ENCODE results near the gene LHPP. TPM values are rescaled to one million over a fixed set of nuclear protein-coding genes. Genes with fewer than 3 reads are reported as not detected.

LHPP gene
- total and polyA plus RNA-seq, 11 donors, result 5.6 to 23.5 (median 13.2) TPM

DNA sequence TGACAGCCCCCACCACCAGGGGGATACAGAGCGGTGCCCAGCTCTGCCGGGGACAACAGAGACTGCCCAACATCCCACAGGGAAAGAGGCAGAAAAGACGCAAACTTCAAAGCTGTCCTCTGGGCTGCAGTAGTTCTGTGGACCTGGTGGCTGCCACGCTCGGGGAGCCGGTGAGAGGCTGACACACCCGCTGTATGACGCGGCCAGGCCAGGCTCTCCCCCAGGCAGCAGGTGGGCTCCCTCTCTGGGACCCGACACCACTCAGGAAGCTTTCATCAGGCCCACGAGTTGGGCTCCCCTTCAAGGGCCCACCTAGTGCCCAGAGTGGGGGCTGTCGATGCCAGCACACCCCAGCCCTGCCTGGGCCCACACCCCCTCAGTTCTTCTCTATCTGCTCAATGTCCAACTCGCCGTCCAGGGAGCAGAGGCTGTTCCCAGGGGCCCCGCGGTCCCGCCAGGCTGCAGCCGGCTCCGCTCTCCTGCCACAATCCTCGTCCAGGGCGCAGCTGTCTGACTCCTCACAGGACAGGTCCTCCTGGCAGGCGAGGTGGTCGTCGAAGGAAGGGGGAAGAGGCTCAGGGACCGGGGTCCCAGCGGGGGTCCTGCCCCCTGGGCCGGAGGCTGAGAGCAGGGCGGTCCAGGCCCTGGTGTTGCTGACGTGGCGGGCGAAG lies 161.4 kb downstream of the LHPP start:
- no peak for DNase-seq
- intact Hi-C loops (cut with DNase I), result loop anchor here in 4 of 10 donors (2.0 to 10.0 kb wide), 6 partner anchors 58 to 122 kb away; partner anchors contain the start of gene FAM53B (in 1 of the 4)

GRCh38 chr10:124624006-124624405 lies 162.4 kb downstream of the LHPP start:
- Histone ChIP-seq H3K27ac (peak overlapping the region in 7 of 12 donors; percentile 13 to 74 (median 38)), H3K9me3 (no peaks in the 10 kb centered on the region), H3K4me3 (no peak overlapping the region), H3K4me1 (peaks cover 7 to 99% (median 72%) of the 10 kb centered on the region in 12 donors), H3K27me3 (no peaks in the 10 kb centered on the region), H3K36me3 (peaks cover 0 to 24% (median 5%) of the 10 kb centered on the region in 9 donors)
- DNase-seq (no peak), ATAC-seq (no peak)
- intact Hi-C loops (cut with DNase I), result loop anchor here in 4 of 10 donors (5.0 to 10.0 kb wide), 5 partner anchors 59 to 89 kb away; no protein-coding TSS in a partner anchor
- no peak for TF ChIP-seq POLR2A (IDR thresholded peaks at IDR 0.05)
- TF ChIP-seq, protein P1, sequence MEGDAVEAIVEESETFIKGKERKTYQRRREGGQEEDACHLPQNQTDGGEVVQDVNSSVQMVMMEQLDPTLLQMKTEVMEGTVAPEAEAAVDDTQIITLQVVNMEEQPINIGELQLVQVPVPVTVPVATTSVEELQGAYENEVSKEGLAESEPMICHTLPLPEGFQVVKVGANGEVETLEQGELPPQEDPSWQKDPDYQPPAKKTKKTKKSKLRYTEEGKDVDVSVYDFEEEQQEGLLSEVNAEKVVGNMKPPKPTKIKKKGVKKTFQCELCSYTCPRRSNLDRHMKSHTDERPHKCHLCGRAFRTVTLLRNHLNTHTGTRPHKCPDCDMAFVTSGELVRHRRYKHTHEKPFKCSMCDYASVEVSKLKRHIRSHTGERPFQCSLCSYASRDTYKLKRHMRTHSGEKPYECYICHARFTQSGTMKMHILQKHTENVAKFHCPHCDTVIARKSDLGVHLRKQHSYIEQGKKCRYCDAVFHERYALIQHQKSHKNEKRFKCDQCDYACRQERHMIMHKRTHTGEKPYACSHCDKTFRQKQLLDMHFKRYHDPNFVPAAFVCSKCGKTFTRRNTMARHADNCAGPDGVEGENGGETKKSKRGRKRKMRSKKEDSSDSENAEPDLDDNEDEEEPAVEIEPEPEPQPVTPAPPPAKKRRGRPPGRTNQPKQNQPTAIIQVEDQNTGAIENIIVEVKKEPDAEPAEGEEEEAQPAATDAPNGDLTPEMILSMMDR (IDR thresholded peaks at IDR 0.05), result no peak
- 92 to 96% (median 94%) methylated on average over 11 to 13 of the region's 13 CpGs for WGBS, 4 donors

More for the DNA sequence above, 161.4 kb downstream of the LHPP start:
- Histone ChIP-seq H3K9me3 (no peaks in the 10 kb centered on the region), H3K27ac (peak overlapping the region in 6 of 12 donors; percentile 15 to 80 (median 72)), H3K27me3 (no peaks in the 10 kb centered on the region), H3K4me1 (peaks cover under 1 to 99% (median 65%) of the 10 kb centered on the region in 12 donors), H3K4me3 (no peak overlapping the region), H3K36me3 (peaks cover 0 to 32% (median 5%) of the 10 kb centered on the region in 9 donors)
- 81 to 86% (median 84%) methylated on average over 25 to 31 of the region's 31 CpGs for WGBS, 4 donors
- ATAC-seq, result no peak
- no peak for TF ChIP-seq POLR2A (IDR thresholded peaks at IDR 0.05)
- TF ChIP-seq, protein P1 (IDR thresholded peaks at IDR 0.05), result no peak

DNA sequence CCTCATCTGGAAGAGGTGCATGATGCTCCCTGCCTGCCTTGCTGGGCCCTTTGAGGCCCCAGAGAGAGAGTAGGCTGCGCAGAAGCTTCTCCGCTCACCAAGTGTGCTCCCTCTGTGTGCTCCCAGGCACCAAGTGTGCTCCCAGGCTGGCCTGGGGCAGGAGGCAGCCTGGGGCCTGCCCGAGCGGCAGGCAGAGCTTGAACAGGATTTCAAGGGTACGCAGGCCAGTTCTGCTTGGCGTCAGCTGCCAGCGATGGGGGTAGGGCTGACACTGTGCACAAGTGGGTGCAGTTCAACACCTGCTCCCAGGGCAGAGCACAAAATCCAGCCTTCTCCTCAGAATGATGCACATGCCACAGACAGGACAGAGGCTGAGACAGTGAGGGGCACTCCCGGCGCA lies 162.8 kb downstream of the LHPP start:
- H3K27ac ChIP-seq, result peak overlapping the region in 7 of 12 donors; percentile 13 to 74 (median 38)
- no peaks in the 10 kb centered on the region for H3K27me3 ChIP-seq
- H3K9me3 ChIP-seq, result no peaks in the 10 kb centered on the region
- 55 to 72% (median 67%) methylated on average over 8 to 9 of the region's 9 CpGs for WGBS, 4 donors
- peak; percentile 16 to 55 (median 48) for ATAC-seq
- peak in 1 of 5 donors; percentile 60 for DNase-seq
- H3K36me3 ChIP-seq, result peaks cover 0 to 24% (median 5%) of the 10 kb centered on the region in 9 donors
- TF ChIP-seq POLR2A (IDR thresholded peaks at IDR 0.05), result no peak
- TF ChIP-seq, protein P1 (IDR thresholded peaks at IDR 0.05), result no peak
- H3K4me3 ChIP-seq, result no peak overlapping the region
- peaks cover 7 to 99% (median 76%) of the 10 kb centered on the region in 12 donors for H3K4me1 ChIP-seq
- intact Hi-C loops (cut with DNase I), result loop anchor here in 4 of 10 donors (5.0 to 10.0 kb wide), 5 partner anchors 60 to 90 kb away; no protein-coding TSS in a partner anchor

DNA sequence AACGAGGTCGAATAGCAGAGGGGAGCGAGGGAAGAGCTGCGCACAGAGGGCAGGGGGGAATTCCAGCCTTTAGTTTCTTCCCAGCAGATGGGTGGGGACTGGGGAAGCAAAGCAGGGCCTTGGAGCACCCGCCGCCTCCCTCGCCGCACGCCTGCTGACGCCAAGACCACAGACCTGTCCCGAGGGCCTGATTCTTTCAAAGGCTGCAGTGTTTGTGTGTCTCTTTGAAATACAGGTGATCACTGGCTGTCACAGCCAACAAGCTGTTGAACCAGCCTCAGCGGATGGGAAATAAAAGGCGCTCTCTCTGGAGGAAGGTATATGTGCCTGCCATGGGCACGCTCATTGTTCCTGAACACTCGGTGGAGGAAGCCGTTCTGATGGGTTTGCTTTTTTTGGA lies 163.3 kb downstream of the LHPP start:
- H3K4me3 ChIP-seq, result no peak overlapping the region
- ATAC-seq, result no peak
- peaks cover 7 to 99% (median 79%) of the 10 kb centered on the region in 12 donors for H3K4me1 ChIP-seq
- H3K27me3 ChIP-seq, result no peaks in the 10 kb centered on the region
- no peak for DNase-seq
- H3K27ac ChIP-seq, result peak overlapping the region in 4 of 12 donors; percentile 38 to 74 (median 60)
- no peaks in the 10 kb centered on the region for H3K9me3 ChIP-seq
- 75 to 87% (median 83%) methylated on average over 14 to 16 of the region's 16 CpGs for WGBS, 4 donors
- intact Hi-C loops (cut with DNase I), result loop anchor here in 7 of 10 donors (5.0 to 10.0 kb wide), 6 partner anchors 60 to 117 kb away; partner anchors contain the start of gene FAM53B (in 2 of the 7)
- TF ChIP-seq, protein P1 (IDR thresholded peaks at IDR 0.05), result no peak
- peaks cover 0 to 24% (median 5%) of the 10 kb centered on the region in 9 donors for H3K36me3 ChIP-seq

Data from heart left ventricle (tissue), 16 donors.